HG02973 (cell line): Measurements from ENCODE around the gene PLD6.
"Not testable (repeated sequence)": the region's sequence is repeated elsewhere in the genome, so short reads cannot be mapped to it uniquely, and the experiment has no call there.

Source experiments
- ATAC-seq: cut with Tn5 transposase; IDR thresholded peaks from one replicate; pipeline ENCODE4 v1.9.1; 2021; ENCODE audit warnings: moderate library complexity; ENCODE audit not compliant: unreplicated experiment

The PLD6 gene

GRCh38 chr17:17179371-17179827 is 26.7 kb downstream of the PLD6 start:
- peak; percentile 44 for ATAC-seq

- ATAC-seq = no peak
These were observed 29.0 kb downstream of the PLD6 start for GRCh38 chr17:17177176-17177575.

- ATAC-seq = no peak
These were observed 29.8 kb downstream of the PLD6 start for GRCh38 chr17:17176341-17176740.

DNA sequence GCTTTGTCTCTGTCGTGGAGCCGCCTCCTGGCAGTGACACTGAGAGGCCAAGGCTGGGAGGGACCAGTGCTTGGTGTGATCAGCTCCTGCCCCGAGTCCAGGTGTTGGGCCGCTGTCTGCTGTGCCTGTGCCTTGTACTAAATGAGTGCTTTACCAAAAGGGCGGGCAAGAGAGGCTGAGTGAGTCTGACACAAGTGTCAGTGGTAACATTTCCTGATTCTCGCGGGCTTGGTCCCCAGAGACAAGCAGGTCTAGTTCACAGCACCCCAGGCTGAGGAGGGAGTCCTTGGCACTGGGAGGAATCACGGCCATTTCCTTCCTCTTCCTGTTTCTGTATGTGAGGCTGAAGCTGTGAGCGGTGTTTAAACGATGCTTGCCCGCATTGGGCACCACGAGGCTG is 30.2 kb downstream of the PLD6 start:
- ATAC-seq = no peak

GRCh38 chr17:17175340-17175739 is 30.8 kb downstream of the PLD6 start:
- ATAC-seq = no peak

- ATAC-seq = no peak
These were observed 32.2 kb downstream of the PLD6 start for GRCh38 chr17:17173921-17174320.

- no peak for ATAC-seq
These were observed 33.1 kb downstream of the PLD6 start for GRCh38 chr17:17172990-17173389.

- no peak for ATAC-seq
These were observed 33.9 kb downstream of the PLD6 start for GRCh38 chr17:17172001-17172939.

DNA sequence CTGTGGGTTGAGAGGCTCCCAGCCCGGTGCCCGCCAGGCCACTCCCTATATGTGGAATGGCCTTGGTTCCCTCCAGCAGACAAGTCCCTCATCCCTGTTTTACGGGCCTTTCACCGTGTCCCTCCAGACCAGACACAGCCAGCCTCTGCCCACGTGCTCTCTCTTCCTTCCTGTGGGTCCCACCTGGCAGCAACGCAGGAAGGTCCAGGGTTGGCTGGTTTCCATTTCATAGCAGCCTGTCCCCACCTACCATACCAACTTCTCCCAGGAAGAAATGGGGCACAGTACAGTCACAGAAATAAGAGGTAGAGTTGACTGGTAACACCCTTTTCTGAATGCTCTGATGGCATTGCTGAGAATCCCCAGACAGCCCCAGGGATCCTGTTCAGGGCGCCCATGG is 34.9 kb downstream of the PLD6 start:
- ATAC-seq = no peak

- no peak for ATAC-seq
These were observed 35.7 kb downstream of the PLD6 start for GRCh38 chr17:17170346-17170985.

DNA sequence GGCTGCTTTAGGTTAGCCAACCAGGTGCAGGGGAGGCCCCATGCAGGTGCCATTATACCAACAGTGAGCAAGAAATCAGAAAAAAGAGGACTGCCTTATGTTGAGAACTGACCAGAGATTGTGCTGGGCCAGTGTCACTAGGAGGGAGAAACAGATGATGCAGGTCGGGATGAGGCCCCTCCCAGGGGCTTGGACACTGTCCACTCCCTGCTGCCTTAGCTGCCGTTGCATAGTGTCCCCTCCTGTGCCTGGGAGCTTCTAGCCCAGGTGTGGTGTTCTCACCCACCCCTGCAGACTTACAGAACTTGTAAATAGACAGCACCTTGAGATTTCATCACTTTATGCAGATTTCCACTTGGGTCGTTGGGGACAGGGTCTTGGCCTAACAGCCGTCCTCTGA is 36.7 kb downstream of the PLD6 start:
- ATAC-seq = no peak

DNA sequence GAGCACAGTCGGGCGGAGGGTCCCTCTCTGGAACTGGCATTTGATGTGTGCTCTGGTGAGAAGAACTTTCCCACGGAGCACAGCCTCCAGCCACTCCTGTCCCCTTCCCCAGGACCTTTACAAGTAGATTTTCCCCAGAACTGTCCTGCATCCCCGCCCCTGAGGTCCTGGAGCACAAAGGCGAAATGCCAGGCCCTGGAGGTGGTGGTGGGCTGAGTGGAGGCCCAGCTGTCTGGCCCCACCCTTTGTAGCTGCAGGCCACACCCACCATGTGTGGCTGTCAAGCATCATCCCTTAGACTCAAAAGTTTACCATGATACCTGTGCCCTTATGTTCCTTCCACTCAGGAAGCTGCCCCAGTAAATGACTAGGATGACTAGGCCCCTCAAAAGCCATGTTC is 37.7 kb downstream of the PLD6 start:
- no peak for ATAC-seq

- ATAC-seq = no peak
These were observed 38.1 kb downstream of the PLD6 start for GRCh38 chr17:17167986-17168385.

DNA sequence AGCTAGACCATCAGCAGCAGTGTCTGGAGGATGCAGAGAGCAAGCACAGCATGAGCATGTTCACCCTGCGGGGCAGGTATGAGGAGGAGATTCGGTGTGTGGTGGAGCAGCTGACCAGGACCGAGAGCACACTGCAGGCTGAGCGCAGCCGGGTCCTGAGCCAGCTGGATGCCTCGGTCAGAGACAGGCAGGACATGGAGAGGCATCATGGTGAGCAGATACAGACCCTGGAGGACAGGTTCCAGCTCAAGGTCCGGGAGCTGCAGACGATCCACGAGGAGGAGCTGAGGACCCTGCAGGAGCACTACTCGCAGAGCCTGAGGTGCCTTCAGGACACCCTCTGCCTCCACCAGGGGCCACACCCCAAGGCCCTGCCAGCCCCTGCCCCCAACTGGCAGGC is 38.8 kb downstream of the PLD6 start:
- ATAC-seq = no peak

DNA sequence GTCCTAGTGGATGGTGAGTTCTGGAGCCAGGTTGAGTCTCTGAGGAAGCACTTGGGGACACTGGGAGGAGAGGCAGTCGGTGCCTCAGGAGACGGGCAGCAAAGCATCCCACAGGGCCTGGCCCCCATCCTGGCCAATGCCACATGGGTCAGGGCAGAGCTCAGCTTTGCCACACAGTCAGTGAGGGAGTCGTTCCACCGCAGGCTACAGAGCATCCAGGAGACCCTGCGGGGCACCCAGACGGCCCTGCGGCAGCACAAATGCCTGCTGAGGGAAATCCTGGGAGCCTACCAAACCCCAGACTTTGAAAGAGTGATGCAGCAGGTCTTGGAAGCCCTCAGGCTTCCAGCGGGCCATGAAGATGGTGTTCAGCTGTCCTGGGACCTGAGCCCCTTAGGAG is 39.7 kb downstream of the PLD6 start:
- ATAC-seq = no peak

GRCh38 chr17:17165666-17166308 is 40.3 kb downstream of the PLD6 start:
- ATAC-seq = no peak

GRCh38 chr17:17164676-17165075 is 41.5 kb downstream of the PLD6 start:
- no peak for ATAC-seq

GRCh38 chr17:17164156-17164555 is 42.0 kb downstream of the PLD6 start:
- ATAC-seq = no peak

- no peak for ATAC-seq
These were observed 44.4 kb downstream of the PLD6 start for GRCh38 chr17:17161759-17162158.

GRCh38 chr17:17161121-17161520 is 45.0 kb downstream of the PLD6 start:
- ATAC-seq = no peak

DNA sequence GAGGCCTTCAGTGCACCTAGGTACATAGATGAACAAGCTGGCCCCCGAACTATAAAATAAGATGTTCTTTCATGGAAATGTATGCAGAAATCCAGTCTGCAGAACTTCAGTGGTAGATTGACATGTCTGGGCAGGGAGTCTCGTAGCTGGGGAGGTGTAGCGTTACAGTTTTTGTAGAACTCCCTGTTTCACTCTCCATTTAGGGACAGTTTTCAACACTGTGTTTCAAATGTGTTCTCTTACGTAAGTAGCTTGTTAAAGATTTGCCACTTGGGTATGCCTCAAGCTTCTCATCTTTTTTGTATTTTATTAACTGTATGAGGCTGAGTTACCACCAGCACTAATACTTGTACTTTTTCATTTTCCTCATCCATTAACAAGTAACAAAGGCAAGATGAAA is 46.6 kb downstream of the PLD6 start:
- ATAC-seq = no peak

DNA sequence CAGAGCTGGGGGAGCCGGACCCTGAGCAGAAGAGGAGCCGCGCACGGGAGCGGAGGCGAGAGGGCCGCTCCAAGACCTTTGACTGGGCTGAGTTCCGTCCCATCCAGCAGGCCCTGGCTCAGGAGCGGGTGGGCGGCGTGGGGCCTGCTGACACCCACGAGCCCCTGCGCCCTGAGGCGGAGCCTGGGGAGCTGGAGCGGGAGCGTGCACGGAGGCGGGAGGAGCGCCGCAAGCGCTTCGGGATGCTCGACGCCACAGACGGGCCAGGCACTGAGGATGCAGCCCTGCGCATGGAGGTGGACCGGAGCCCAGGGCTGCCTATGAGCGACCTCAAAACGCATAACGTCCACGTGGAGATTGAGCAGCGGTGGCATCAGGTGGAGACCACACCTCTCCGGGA is 47.6 kb downstream of the PLD6 start:
- ATAC-seq = not testable (repeated sequence)
